Activated T-helper 17 cell treated with anti-CD3 and anti-CD28 coated beads, Interleukin-2, amount 50 U/mL, for 72 hours (primary cell): ENCODE data around the gene CTNS. TPM values are rescaled to one million over a fixed set of nuclear protein-coding genes. Genes with fewer than 3 reads are reported as not detected.
A peak's percentile ranks its signal among the peaks of the same experiment; 100 is the strongest.
"Not testable (repeated sequence)": the region's sequence is repeated elsewhere in the genome, so short reads cannot be mapped to it uniquely, and the experiment has no call there.

ENCODE experiments used
- ATAC-seq: fragments of 150-1000 bp; cut with Tn5 transposase; replicated peaks from 2 replicates; pipeline ENCODE4 v1.10.0; 2021; ENCODE audit warnings: mild to moderate bottlenecking, moderate library complexity
- H3K27ac Mint-ChIP-seq: one replicate; pipeline ENCODE4 v1.8.0; 2022; ENCODE audit warnings: mixed read lengths
- H3K27me3 Mint-ChIP-seq: one replicate; pipeline ENCODE4 v1.8.0; 2022; ENCODE audit warnings: mixed read lengths
- H3K36me3 Mint-ChIP-seq: one replicate; pipeline ENCODE4 v1.8.0; 2022; ENCODE audit warnings: low read depth, mild to moderate bottlenecking, mixed read lengths
- H3K4me1 Mint-ChIP-seq: one replicate; pipeline ENCODE4 v1.8.0; 2022; ENCODE audit warnings: mixed read lengths
- H3K4me3 Mint-ChIP-seq: one replicate; pipeline ENCODE4 v1.8.0; 2022; ENCODE audit warnings: mild to moderate bottlenecking, mixed read lengths
- H3K9me3 Mint-ChIP-seq: one replicate; pipeline ENCODE4 v1.8.0; 2022; ENCODE audit warnings: mixed read lengths
- total RNA-seq, 2 donors: library from RNA; stranded (reverse); gene quantifications; one replicate each; pipeline ENCODE4 v1.2.3, GENCODE V29; 2022

Gene CTNS
- total RNA-seq, 2 donors from 2014 or later, result 11.2 to 11.8 TPM

GRCh38 chr17:3693829-3694231 lies 57.3 kb downstream of the CTNS start:
- Mint-ChIP-seq H3K27ac (peak overlapping the region; percentile 77), H3K4me1 (peaks cover 5% of the 10 kb centered on the region), H3K27me3 (no peaks in the 10 kb centered on the region)

GRCh38 chr17:3695129-3695722 lies 58.7 kb downstream of the CTNS start:
- Mint-ChIP-seq H3K27me3 (no peaks in the 10 kb centered on the region), H3K36me3 (peaks cover 16% of the 10 kb centered on the region), H3K27ac (no peak overlapping the region), H3K4me3 (peak overlapping the region; percentile 79), H3K9me3 (no peaks in the 10 kb centered on the region), H3K4me1 (peaks cover 5% of the 10 kb centered on the region)
- no peak for ATAC-seq

More at GRCh38 chr17:3693829-3694231, 57.3 kb downstream of the CTNS start:
- peak; percentile 92 for ATAC-seq
- Mint-ChIP-seq H3K36me3 (peaks cover 24% of the 10 kb centered on the region), H3K4me3 (peak overlapping the region; percentile 79), H3K9me3 (no peaks in the 10 kb centered on the region)

GRCh38 chr17:3695723-3696411 lies 59.3 kb downstream of the CTNS start, which contains the start of gene P2RX5:
Gene P2RX5, minus strand, starts transcription at chr17:3696155. Its CDS starts 150 bp downstream, at chr17:3696005.
- H3K27me3 Mint-ChIP-seq, result no peaks in the 10 kb centered on the region
- H3K4me1 Mint-ChIP-seq, result peaks cover 5% of the 10 kb centered on the region

GRCh38 chr17:3697103-3697476 lies 60.5 kb downstream of the CTNS start:
- H3K4me3 Mint-ChIP-seq, result no peak overlapping the region
- peaks cover 5% of the 10 kb centered on the region for H3K4me1 Mint-ChIP-seq
- no peaks in the 10 kb centered on the region for H3K9me3 Mint-ChIP-seq
- peaks cover 5% of the 10 kb centered on the region for H3K36me3 Mint-ChIP-seq
- ATAC-seq, result no peak
- H3K27me3 Mint-ChIP-seq, result no peaks in the 10 kb centered on the region
- H3K27ac Mint-ChIP-seq, result no peak overlapping the region

More at GRCh38 chr17:3695723-3696411, 59.3 kb downstream of the CTNS start, which contains the start of gene P2RX5:
- peak within 1 kb of the TSS; percentile 79 for H3K4me3 Mint-ChIP-seq
- H3K27ac Mint-ChIP-seq, result no peak within 1 kb of the TSS
- peak; percentile 46 for ATAC-seq
- no peaks in the 10 kb centered on the region for H3K9me3 Mint-ChIP-seq
- H3K36me3 Mint-ChIP-seq, result peaks cover 10% of the 10 kb centered on the region

- Mint-ChIP-seq H3K36me3 (peaks cover 5% of the 10 kb centered on the region), H3K9me3 (peaks cover 4% of the 10 kb centered on the region), H3K4me3 (no peak overlapping the region), H3K4me1 (peaks cover 5% of the 10 kb centered on the region), H3K27ac (no peak overlapping the region), H3K27me3 (no peaks in the 10 kb centered on the region)
- no peak for ATAC-seq
These were observed 61.6 kb downstream of the CTNS start for GRCh38 chr17:3698139-3698538.

GRCh38 chr17:3699951-3700350 lies 63.4 kb downstream of the CTNS start:
- H3K9me3 Mint-ChIP-seq, result peaks cover 4% of the 10 kb centered on the region
- no peaks in the 10 kb centered on the region for H3K36me3 Mint-ChIP-seq
- H3K27me3 Mint-ChIP-seq, result no peaks in the 10 kb centered on the region
- ATAC-seq, result no peak
- H3K4me1 Mint-ChIP-seq, result no peaks in the 10 kb centered on the region
- H3K27ac Mint-ChIP-seq, result no peak overlapping the region
- H3K4me3 Mint-ChIP-seq, result no peak overlapping the region

GRCh38 chr17:3702041-3702539 lies 65.5 kb downstream of the CTNS start:
- H3K36me3 Mint-ChIP-seq, H3K9me3 Mint-ChIP-seq, H3K27me3 Mint-ChIP-seq, H3K4me3 Mint-ChIP-seq, ATAC-seq, H3K4me1 Mint-ChIP-seq, H3K27ac Mint-ChIP-seq: not testable (repeated sequence)

GRCh38 chr17:3704931-3705717 lies 68.6 kb downstream of the CTNS start:
- Mint-ChIP-seq H3K27me3 (no peaks in the 10 kb centered on the region), H3K36me3 (no peaks in the 10 kb centered on the region), H3K27ac (no peak overlapping the region), H3K9me3 (peaks cover 4% of the 10 kb centered on the region), H3K4me3 (no peak overlapping the region), H3K4me1 (peaks cover 13% of the 10 kb centered on the region)
- ATAC-seq, result no peak

GRCh38 chr17:3705718-3705984 lies 69.1 kb downstream of the CTNS start:
- peaks cover 14% of the 10 kb centered on the region for H3K4me1 Mint-ChIP-seq
- not testable (repeated sequence) for H3K9me3 Mint-ChIP-seq, ATAC-seq, H3K27me3 Mint-ChIP-seq, H3K36me3 Mint-ChIP-seq, H3K27ac Mint-ChIP-seq, H3K4me3 Mint-ChIP-seq

GRCh38 chr17:3708366-3708765 lies 71.8 kb downstream of the CTNS start:
- ATAC-seq, result no peak
- H3K9me3 Mint-ChIP-seq, result no peaks in the 10 kb centered on the region
- no peaks in the 10 kb centered on the region for H3K27me3 Mint-ChIP-seq
- H3K4me1 Mint-ChIP-seq, result peaks cover 32% of the 10 kb centered on the region
- H3K36me3 Mint-ChIP-seq, result peaks cover 18% of the 10 kb centered on the region
- no peak overlapping the region for H3K27ac Mint-ChIP-seq
- peak overlapping the region; percentile 20 for H3K4me3 Mint-ChIP-seq

GRCh38 chr17:3710951-3711383 lies 74.4 kb downstream of the CTNS start:
- peak; percentile 96 for ATAC-seq
- Mint-ChIP-seq H3K9me3 (no peaks in the 10 kb centered on the region), H3K4me3 (peak overlapping the region; percentile 62), H3K27ac (peak overlapping the region; percentile 63), H3K36me3 (peaks cover 40% of the 10 kb centered on the region), H3K4me1 (peaks cover 32% of the 10 kb centered on the region), H3K27me3 (no peaks in the 10 kb centered on the region)

Other genes with a start within 250 kb of the CTNS start
- gene OR1E1, start 238.3 kb upstream of the CTNS start, total RNA-seq, result not detected
- gene OR3A3, start 225.4 kb upstream of the CTNS start, total RNA-seq, result not detected
- not detected for gene OR1E2, start 202.9 kb upstream of the CTNS start, total RNA-seq
- gene SPATA22, start 164.9 kb upstream of the CTNS start, total RNA-seq, result not detected
- under 1 TPM in 1 of 2 donors, not detected in 1; 0.05 TPM for gene ASPA, start 160.8 kb upstream of the CTNS start, total RNA-seq
- gene TRPV3, start 78.9 kb upstream of the CTNS start, total RNA-seq, result 1 to 10 TPM in 1 of 2 donors, under 1 TPM in 1; 0.86 to 3.5 TPM
- gene TRPV1, start 27.3 kb upstream of the CTNS start, total RNA-seq, result 1 to 10 TPM; 3.7 to 3.9 TPM
- gene SHPK, start 510 bp upstream of the CTNS start, total RNA-seq, result 10 to 100 TPM in 1 of 2 donors, 1 to 10 TPM in 1; 10.0 to 12.3 TPM
- 10 to 100 TPM; 13.0 to 15.1 TPM for gene TAX1BP3, start 31.8 kb downstream of the CTNS start, total RNA-seq
- gene EMC6, start 32.1 kb downstream of the CTNS start, total RNA-seq, result 10 to 100 TPM; 28.9 to 58.8 TPM
- gene P2RX5, start 59.4 kb downstream of the CTNS start, total RNA-seq, result 10 to 100 TPM; 22.0 to 74.3 TPM
- gene HASPIN, start 87.1 kb downstream of the CTNS start, total RNA-seq, result 10 to 100 TPM; 12.4 to 21.5 TPM
- gene ITGAE, start 164.4 kb downstream of the CTNS start, total RNA-seq, result 10 to 100 TPM; 24.2 to 43.2 TPM
- 10 to 100 TPM; 30.8 to 40.4 TPM for gene NCBP3, start 209.5 kb downstream of the CTNS start, total RNA-seq